VCaP (cell line): ENCODE measurements around the gene ATF7IP2.
"Not testable (repeated sequence)": the region's sequence is repeated elsewhere in the genome, so short reads cannot be mapped to it uniquely, and the experiment has no call there.

Source experiments
- H3K27ac ChIP-seq: fragments of 450-650 bp; 2 replicates; pipeline ENCODE4 v1.5.1; 2017
- CTCF ChIP-seq: fragments of 450-650 bp; conservative IDR thresholded peaks from 2 replicates; pipeline ENCODE4 v1.5.1; 2017; ENCODE audit warnings: mild to moderate bottlenecking, moderate library complexity

The ATF7IP2 gene

GRCh38 chr16:10388988-10389387 is 3.1 kb downstream of the ATF7IP2 start:
- no peak overlapping the region for H3K27ac ChIP-seq
- TF ChIP-seq CTCF = no peak

- TF ChIP-seq CTCF = no peak
- no peak overlapping the region for H3K27ac ChIP-seq
Observed at GRCh38 chr16:10390330-10390729, 4.5 kb downstream of the ATF7IP2 start.

GRCh38 chr16:10390867-10391266 is 5.0 kb downstream of the ATF7IP2 start:
- TF ChIP-seq CTCF = no peak
- no peak overlapping the region for H3K27ac ChIP-seq

GRCh38 chr16:10391339-10391738 is 5.5 kb downstream of the ATF7IP2 start:
- no peak overlapping the region for H3K27ac ChIP-seq
- no peak for TF ChIP-seq CTCF

GRCh38 chr16:10402975-10403374 is 17.1 kb downstream of the ATF7IP2 start:
- no peak for TF ChIP-seq CTCF
- no peak overlapping the region for H3K27ac ChIP-seq

GRCh38 chr16:10405386-10405939 is 19.6 kb downstream of the ATF7IP2 start:
- TF ChIP-seq CTCF = no peak
- H3K27ac ChIP-seq = no peak overlapping the region

- no peak for TF ChIP-seq CTCF
- H3K27ac ChIP-seq = no peak overlapping the region
Observed at GRCh38 chr16:10408824-10409381, 23.0 kb downstream of the ATF7IP2 start.

- H3K27ac ChIP-seq = not testable (repeated sequence)
Observed at GRCh38 chr16:10409713-10410112, 23.9 kb downstream of the ATF7IP2 start.
